LNCaP clone FGC (cell line): ENCODE results near the gene ZNF791.
A peak's percentile ranks its signal among the peaks of the same experiment; 100 is the strongest.

ENCODE experiments used
- DNase-seq: peaks from one replicate; pipeline ENCODE4 v3.0.0-alpha.2; 2011; ENCODE audit warnings: low read depth
- H3K4me3 ChIP-seq: 2 replicates; pipeline ENCODE4 v1.5.1; 2011; ENCODE audit warnings: mild to moderate bottlenecking, low read depth, low read length, control low read depth
- CTCF ChIP-seq: IDR thresholded peaks from 2 replicates; pipeline ENCODE4 v1.5.1; 2012; ENCODE audit warnings: mild to moderate bottlenecking; ENCODE audit not compliant: control insufficient read depth, insufficient read depth; ENCODE audit errors: extremely low read depth

The ZNF791 gene

GRCh38 chr19:12681074-12681987, 70.6 kb downstream of the ZNF791 start, which contains the start of gene DHPS:
TSS of gene DHPS (minus strand) at chr19:12681880. CDS start at chr19:12681766, 114 bp downstream.
- H3K4me3 ChIP-seq, result peak within 1 kb of the TSS; percentile 81
- peak; percentile 98 for DNase-seq
- TF ChIP-seq CTCF, result no peak
